ENCODE results near the gene AGPAT3.

- no peak for TF ChIP-seq TAF1 (IDR thresholded peaks at IDR 0.05; ENCODE audit: borderline replicate concordance, low read depth, low read length)
- no peak for TF ChIP-seq SMAD1 (IDR thresholded peaks at IDR 0.05; ENCODE audit: low read depth, partially characterized antibody)
- peak; percentile 82 to 98 (median 94) for TF ChIP-seq CTCF (IDR thresholded peaks at IDR 0.05 in 2 of 3, conservative IDR thresholded peaks at IDR 0.05 in 1 of 3; ENCODE audit: control insufficient read depth in 2 of 3, extremely low read depth in 1 of 3, insufficient read depth in 1 of 3, low read depth in 3 of 3, low read length in 3 of 3)
- no peak for TF ChIP-seq PAX8 (IDR thresholded peaks at IDR 0.05)
- TF ChIP-seq EP300 (IDR thresholded peaks at IDR 0.05; ENCODE audit: borderline replicate concordance in 1 of 2, control insufficient read depth in 1 of 2, low read depth in 2 of 2, low read length in 2 of 2), result no peak
Observed at GRCh38 chr21:43975469-43976098, 110.6 kb downstream of the AGPAT3 start.
